GM21390 (cell line): ENCODE results near the gene PRSS35.
"Not testable (repeated sequence)": the region's sequence is repeated elsewhere in the genome, so short reads cannot be mapped to it uniquely, and the experiment has no call there.

Source experiments
- ATAC-seq: cut with Tn5 transposase; IDR thresholded peaks from one replicate; pipeline ENCODE4 v1.9.1; 2021; ENCODE audit not compliant: unreplicated experiment

The PRSS35 gene

GRCh38 chr6:83514866-83515466 is 2.6 kb downstream of the PRSS35 start:
- peak; percentile 60 for ATAC-seq

GRCh38 chr6:83517500-83517899 is 5.2 kb downstream of the PRSS35 start:
- no peak for ATAC-seq

- no peak for ATAC-seq
Measured at GRCh38 chr6:83518816-83519480, 6.6 kb downstream of the PRSS35 start.

- ATAC-seq: peak; percentile 86
Measured at GRCh38 chr6:83536034-83536646, 23.8 kb downstream of the PRSS35 start.

- ATAC-seq: no peak
Measured at GRCh38 chr6:83536647-83537589, 24.6 kb downstream of the PRSS35 start.

GRCh38 chr6:83539678-83540077 is 27.3 kb downstream of the PRSS35 start:
- ATAC-seq: no peak

- ATAC-seq: no peak
Measured at GRCh38 chr6:83546636-83547035, 34.3 kb downstream of the PRSS35 start.

- ATAC-seq: not testable (repeated sequence)
Measured at GRCh38 chr6:83550482-83550881, 38.1 kb downstream of the PRSS35 start.

- not testable (repeated sequence) for ATAC-seq
Measured at GRCh38 chr6:83551748-83552147, 39.4 kb downstream of the PRSS35 start.

- no peak for ATAC-seq
Measured at GRCh38 chr6:83556871-83557270, 44.5 kb downstream of the PRSS35 start.

GRCh38 chr6:83558975-83559374 is 46.6 kb downstream of the PRSS35 start:
- ATAC-seq: no peak

- ATAC-seq: not testable (repeated sequence)
Measured at GRCh38 chr6:83571663-83572185, 59.4 kb downstream of the PRSS35 start.

- no peak for ATAC-seq
Measured at GRCh38 chr6:83574783-83575182, 62.4 kb downstream of the PRSS35 start.
